D721Med (cell line): ENCODE data around the gene HMGXB4.

Experiments
- DNase-seq: peaks from one replicate; pipeline ENCODE4 v3.0.0; 2011; ENCODE audit warnings: low spot score; ENCODE audit not compliant: insufficient read length
- FAIRE-seq: peaks from 2 replicates; lab custom pipeline; 2011; peaks lifted over from hg19 to GRCh38; lab: Jason Lieb, UNC
- TF ChIP-seq, protein P1 (sequence below): IDR thresholded peaks from 2 replicates; pipeline ENCODE4 v1.5.1; 2012; ENCODE audit warnings: mild to moderate bottlenecking, control low read depth; ENCODE audit not compliant: insufficient read depth; ENCODE audit errors: missing control alignments

Gene HMGXB4

GRCh38 chr22:35310556-35311550 lies 53.6 kb downstream of the HMGXB4 start:
- no peak for DNase-seq
- FAIRE-seq = no peak
- TF ChIP-seq, protein P1, sequence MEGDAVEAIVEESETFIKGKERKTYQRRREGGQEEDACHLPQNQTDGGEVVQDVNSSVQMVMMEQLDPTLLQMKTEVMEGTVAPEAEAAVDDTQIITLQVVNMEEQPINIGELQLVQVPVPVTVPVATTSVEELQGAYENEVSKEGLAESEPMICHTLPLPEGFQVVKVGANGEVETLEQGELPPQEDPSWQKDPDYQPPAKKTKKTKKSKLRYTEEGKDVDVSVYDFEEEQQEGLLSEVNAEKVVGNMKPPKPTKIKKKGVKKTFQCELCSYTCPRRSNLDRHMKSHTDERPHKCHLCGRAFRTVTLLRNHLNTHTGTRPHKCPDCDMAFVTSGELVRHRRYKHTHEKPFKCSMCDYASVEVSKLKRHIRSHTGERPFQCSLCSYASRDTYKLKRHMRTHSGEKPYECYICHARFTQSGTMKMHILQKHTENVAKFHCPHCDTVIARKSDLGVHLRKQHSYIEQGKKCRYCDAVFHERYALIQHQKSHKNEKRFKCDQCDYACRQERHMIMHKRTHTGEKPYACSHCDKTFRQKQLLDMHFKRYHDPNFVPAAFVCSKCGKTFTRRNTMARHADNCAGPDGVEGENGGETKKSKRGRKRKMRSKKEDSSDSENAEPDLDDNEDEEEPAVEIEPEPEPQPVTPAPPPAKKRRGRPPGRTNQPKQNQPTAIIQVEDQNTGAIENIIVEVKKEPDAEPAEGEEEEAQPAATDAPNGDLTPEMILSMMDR = no peak

DNA sequence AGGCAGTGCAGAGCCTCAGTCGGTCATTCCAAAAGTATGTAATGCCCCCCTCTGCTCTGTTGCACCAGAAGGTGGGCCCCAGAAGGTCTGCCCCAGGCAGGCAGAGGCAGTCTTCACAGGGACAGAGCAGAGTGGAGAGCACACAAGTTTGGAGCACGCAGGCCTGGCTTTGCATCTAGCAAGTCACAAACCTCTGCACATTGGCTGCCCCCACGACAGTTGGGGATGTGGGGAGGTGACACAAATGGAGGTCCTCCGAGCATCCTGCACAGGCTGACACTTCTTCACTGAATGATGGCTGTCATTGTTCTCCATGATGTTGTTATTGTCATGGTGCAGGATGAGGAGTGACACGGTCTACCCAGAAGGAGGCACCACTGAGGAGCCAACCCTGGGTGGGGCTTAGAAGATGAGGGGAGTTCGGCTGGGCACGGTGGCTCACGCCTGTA lies 54.3 kb downstream of the HMGXB4 start:
- DNase-seq (no peak), FAIRE-seq (no peak)

DNA sequence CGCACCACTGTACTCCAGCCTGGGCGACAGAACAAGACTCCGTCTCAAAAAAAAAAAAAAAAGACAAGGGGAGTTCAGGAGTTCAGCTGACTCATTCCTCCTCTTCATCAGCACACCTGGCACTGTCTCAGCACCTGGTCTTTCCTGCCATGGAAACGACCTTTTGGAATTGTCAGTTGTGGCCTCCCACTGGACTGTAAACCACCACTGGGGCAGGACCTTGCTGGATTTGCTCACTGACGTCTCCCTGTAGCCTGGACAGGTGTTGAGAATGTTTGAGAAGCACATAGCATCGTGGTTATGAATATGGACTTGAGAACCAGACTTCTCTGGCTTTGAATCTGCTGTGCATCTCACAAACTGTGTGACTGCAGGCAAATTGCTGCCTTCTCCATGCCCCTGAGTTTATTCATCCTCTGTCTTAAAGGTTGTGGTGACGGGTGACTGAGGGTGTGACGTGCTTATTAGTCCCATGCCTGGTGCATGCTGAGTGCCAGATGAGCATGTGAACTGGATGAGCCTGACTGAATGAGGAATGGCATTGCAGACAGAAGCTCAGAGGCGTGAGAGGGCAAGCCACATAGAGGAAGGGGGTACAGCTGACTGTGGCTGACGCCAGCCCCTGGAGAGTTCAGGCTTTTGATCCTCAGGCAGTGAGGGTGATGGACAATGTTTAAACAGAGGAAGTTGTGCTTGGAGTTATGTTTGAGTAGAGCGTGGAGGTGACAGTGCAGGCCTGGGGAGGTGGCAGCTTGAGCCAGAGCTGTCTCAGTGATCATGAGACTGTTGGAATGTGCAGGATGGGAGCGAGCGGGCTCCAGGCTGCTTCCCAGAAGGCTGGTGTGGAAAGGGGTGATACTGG lies 55.1 kb downstream of the HMGXB4 start:
- no peak for DNase-seq
- FAIRE-seq = no peak
- TF ChIP-seq, protein P1 = no peak

More for the DNA sequence above, 54.3 kb downstream of the HMGXB4 start:
- TF ChIP-seq, protein P1 = no peak

DNA sequence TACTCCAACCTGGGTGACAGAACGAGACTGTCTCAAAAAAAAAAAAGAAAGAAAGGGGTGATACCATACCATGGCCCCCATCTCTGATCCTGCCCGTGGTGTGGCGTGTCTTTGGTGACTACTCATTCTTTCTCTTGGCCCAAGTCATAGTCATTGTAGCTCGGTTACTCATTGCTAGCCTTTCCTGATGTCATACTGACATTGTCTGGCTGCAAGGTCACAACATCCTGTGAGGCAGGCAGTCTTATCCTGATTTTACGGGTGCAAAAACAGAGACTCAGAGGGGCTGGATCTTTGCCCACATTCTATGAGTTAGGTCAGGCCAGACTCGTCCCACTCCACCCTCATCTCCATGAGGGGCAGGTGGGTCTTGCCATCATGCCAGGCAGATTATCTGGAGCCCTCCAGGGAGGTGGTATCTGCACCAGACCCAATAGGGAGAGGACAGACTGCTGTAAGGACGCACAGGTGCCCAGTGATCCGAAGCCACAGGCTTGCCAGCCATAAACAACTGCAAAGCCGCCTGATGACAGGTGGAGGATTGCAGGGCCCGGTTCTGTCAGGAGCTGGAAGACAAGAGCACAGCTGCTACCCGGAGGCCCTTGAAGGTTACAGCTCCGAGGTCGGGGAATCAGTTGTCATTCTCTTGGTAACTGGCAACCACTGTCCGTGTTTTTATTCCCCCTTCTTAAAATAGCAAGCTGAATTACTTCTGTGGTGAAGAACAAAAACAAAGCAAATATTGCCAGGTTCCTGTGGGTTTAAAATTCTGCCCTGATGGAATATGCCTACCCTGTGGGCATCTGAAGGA lies 56.2 kb downstream of the HMGXB4 start:
- no peak for DNase-seq
- TF ChIP-seq, protein P1 = no peak
- no peak for FAIRE-seq

DNA sequence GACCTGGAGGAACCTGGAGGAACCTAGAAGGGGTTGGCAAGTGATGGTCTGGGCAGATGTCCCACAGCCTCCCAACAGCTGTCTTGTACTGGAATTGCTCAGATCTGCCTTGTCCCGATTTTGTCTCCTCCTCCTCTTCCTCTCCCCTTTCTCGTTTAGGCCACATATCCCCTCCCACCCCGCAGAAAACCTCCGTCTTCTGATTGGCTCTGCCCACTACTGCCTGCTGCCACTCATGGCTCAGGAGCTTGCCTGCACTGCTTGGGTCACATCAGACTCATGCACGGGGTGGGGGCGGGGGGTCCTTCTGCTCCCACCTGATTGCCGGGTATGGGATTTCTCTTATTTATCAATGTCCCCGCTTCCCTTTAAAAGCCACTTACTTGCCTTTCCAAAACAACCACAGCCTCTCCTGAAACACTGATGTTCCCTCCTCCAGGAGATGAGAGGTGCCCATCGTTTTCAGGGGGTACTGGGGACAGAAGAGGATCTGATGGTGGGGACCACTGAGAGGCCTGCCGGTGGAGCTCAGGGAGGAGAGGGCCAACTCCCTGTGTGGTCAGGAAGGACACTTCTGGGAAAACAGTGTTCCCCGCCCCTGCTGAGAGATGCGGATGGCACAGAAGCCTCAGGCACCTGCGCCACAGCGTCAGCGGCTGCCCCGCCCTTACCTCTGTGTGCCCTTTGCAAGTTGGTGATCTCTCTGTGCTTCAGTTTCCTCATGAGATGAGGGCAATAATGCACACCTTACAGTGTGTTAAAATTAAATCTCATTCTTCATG lies 57.1 kb downstream of the HMGXB4 start:
- FAIRE-seq (no peak), DNase-seq (no peak)
- TF ChIP-seq, protein P1 = no peak

- TF ChIP-seq, protein P1 = no peak
- FAIRE-seq (no peak), DNase-seq (no peak)
Observed at GRCh38 chr22:35315141-35315854, 58.0 kb downstream of the HMGXB4 start.
